T-helper 22 cell (primary cell): ENCODE data around the gene PRKD2.

Source experiments
- DNase-seq: peaks from one replicate; pipeline ENCODE4 v3.0.0-alpha.2; 2020; ENCODE audit warnings: low read depth

Gene PRKD2

DNA sequence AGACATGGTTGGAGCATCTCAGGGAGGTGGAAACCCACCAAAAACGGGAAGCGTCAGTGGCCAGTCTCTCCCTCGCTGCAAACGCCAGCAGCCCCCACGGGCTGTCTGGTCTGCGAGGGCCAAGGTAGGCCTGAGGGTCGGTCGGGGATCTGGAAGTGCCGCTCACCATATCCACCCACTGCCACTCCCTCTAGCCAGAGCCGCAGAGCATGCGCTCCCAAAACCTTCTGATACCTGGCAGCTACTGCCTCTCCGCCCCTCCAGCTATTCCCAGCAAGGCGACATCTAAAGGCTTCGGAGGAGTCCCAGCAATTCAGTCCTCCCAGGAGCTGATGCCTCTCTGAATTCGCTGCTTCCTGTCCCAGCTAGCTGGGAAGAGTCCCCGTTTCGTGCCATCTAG is 24.5 kb upstream of the PRKD2 start:
- DNase-seq = no peak

GRCh38 chr19:46739290-46739771 is 22.4 kb upstream of the PRKD2 start:
- no peak for DNase-seq

DNA sequence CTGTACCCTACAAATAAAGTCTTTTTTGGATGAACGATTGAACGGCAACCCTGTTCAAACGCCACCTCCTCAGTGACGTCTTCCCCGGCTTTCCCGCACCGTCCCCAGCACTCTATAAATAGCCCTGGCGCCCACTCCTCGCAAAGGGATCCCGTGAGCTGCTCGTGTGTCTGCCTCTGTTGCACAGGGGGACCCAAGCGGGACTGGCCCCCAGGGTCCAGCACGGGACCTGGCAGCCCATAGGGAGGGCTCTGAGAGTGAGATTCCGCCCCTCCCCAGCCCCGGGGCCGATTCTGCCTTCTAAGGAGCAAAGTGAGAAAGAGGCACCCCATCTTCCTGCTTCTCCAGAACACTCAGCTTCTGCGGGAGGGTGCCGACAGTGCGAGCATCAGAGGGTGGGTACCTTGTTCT is 20.9 kb upstream of the PRKD2 start:
- DNase-seq = no peak

- no peak for DNase-seq
Measured at GRCh38 chr19:46737298-46737654, 20.4 kb upstream of the PRKD2 start.

DNA sequence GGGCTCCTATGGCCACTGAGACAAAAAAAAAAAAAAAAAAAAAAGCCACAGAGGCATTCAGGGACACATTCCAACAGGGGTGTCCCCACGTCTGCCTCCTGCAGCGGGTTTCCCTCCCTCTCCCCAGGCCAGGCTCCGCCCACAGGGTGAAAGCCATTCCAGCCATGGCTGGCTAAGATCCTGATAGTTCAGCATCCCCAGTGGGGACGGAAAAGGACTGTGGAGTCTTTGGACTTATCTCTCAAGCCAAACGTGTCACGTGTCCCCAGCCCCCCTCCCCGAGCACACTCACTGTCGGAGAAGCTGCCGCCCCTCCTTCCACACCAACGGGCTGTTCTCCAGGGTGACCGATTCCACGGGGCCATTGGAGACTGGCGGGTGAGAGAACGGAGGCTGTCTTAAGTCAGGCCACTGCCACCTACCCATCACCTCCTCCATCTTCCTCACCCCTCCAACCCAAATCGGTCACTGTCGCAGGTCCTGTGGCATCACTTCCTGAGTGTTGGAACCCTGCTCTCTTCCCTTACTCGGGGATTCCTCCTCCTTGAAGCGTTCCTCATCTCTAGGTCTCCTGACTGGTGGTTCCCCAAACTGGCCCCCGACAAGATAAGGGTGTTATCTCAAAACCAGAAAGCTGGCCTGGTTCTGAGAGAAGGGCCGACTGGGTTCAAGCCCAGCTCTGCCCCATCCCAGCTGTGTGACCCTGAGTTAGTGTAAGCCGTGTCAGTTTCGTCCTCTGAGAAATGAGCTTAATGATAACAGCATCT is 19.8 kb upstream of the PRKD2 start:
- DNase-seq = no peak

GRCh38 chr19:46733690-46734292 is 16.9 kb upstream of the PRKD2 start:
- no peak for DNase-seq

DNA sequence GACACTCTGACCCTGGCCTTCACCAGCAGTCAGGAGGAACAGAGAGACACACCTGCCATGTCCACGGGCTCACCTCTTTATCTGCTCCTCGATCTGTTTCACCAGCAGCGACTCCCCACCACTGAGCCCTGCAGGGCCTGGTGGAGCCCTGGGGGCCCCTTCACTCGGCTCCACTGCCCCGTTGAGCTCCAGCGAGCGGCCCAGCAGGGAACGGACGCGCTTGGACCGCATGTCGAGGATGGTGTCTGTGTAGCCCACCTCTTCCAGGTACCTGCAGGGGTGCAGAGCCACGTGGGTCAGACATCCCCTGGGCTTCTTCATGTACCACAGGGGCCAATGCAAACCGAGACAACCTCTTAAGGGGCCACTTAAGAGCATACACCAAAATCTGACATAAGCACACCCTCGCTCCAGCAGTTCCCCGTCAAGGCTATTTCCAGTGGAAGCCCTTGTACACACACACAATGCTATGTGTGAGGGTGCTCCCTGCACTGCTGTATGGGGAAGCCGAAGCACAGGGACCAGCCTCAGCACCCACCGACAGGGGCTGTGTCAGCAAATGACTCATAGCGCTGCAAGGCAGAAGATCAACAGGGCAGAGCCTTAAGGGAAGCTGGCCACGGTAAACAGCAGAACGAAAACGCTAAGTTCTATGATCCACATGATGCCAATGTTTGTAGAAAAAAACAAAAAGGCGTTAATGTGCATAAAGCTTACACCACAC is 16.2 kb upstream of the PRKD2 start:
- no peak for DNase-seq

- no peak for DNase-seq
Measured at GRCh38 chr19:46732172-46732938, 15.4 kb upstream of the PRKD2 start.

GRCh38 chr19:46731584-46731983 is 14.7 kb upstream of the PRKD2 start:
- DNase-seq = no peak

- DNase-seq = no peak
Measured at GRCh38 chr19:46731007-46731501, 14.1 kb upstream of the PRKD2 start.

DNA sequence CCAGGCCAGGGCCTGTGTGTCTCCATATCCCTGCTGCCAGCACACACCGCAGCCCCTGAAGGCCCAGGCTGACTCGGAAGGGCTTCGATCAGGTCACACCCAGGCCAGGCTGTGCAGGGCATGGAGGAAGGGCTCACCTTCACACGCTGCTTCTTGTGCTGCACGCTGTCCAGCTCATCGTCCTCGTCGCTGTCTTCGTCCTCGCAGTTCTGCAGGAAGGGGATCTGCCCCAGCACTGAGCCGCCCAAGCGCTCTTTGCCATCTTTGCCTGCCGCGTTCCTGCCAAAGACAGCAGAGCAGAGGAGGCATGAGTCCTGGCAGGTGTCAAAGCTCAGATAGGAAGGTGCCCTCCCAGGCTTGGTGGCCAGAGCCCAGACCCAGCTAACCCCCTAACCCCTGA is 13.7 kb upstream of the PRKD2 start:
- DNase-seq = no peak

GRCh38 chr19:46730187-46730586 is 13.3 kb upstream of the PRKD2 start:
- DNase-seq = no peak

DNA sequence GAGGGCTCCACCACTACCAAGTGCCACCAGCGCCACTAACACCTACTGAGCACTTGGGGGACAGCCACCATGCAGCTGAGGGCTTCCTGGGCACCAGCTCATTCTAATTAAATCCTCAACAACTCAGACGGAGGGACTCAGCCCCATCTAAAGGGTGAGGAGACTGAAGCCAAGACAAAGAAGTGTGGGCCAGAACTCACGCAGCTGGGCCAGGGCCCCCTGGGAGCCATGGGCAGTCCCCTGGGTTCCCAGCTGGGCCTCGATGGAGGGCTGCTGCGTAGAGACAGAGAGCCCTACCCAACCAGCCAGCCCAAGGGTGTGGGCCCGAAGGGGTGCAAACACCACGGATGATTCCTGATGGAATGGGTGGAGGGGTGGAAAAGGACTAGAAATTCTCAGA is 12.8 kb upstream of the PRKD2 start:
- no peak for DNase-seq

DNA sequence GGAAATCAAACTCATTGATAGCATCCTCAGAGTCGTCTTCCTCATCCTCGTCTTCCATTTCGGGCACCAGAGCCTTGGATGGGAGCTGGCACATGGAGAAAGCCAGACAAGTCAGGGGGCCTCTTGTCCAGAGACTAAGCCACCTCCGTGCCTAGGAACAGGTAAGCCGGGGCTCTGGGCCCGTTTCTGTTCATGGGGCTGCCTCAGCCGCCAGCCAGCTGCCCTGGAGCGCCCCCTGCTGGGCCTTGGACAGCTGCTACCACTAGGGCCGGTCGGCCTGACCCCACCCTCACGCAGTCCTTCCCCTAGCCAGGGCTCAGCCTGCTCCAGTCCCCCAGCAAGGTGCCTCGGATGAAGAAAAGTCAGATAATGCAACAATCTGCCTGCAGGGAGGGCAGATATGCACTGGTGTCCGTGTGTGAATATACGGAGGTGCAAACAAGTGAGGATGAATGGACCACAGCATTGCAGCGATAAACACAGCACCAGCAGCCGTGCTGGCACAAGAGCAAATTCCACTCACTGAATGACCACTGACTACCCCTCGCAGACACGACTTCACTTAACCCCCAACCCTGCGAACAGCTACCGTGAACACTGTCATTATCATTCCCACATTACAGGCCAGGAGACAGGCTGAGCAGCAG is 11.9 kb upstream of the PRKD2 start:
- DNase-seq = peak; percentile 58

DNA sequence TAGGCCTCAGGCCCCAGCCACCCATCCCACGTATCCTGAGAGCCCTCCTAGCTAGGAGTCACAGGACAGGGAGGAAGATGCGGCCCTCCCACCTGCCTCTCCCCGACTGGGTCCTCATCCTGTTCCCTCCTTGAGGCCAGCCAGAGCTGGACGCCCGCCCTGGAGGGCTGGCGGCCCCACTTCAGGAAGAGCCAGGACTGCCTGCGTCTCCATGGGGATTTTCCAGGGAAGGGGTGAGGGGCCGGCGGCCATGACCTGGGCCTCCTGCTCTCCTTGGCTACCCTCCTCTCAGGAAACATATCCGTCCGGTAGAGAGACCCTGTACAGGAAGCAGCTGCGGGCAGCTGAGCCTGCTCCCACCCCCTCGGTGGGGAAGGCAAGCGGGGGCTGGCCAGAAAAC is 11.3 kb upstream of the PRKD2 start:
- no peak for DNase-seq

DNA sequence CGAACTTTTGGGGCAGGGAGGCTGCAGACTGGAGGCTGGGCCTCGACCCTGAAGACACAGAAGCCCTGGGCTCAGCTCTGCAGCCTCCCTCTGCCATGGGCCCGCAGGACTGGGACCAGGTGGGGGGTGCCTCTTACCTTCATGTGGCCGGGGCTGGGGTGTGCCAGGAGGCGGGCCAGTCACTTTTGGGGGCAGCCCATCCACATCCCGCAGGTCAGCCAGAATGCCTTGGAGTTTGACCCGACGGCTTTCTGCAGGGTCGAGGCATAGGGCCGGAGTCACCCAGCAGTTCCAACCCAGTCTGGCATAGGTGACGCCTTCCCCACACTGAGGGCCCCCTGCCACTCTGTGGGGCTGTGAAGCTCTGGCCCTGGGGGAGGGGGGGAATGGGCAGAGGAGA is 10.8 kb upstream of the PRKD2 start:
- no peak for DNase-seq

- DNase-seq = no peak
Measured at GRCh38 chr19:46726971-46727501, 10.1 kb upstream of the PRKD2 start.

DNA sequence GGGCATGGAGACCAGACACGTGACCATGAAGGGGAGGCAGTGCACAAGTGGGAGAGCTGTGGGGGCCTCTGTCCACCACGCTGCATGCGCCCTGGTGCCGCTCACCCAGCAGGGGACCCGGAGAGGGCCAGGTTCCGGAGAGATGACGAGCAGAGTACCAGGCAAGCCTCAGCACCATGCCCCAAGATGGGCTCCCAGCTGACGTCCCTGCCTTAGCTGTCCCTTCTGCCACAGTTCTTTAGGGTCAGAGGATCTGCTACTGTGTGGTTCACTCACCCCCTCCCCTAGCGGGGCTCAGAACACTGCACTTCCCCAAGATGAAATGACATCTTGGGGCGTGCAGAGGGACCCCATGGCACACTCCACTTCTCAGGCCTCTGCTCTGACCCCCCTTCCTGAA is 9.6 kb upstream of the PRKD2 start:
- no peak for DNase-seq

- DNase-seq = no peak
Measured at GRCh38 chr19:46725859-46726393, 9.0 kb upstream of the PRKD2 start.

DNA sequence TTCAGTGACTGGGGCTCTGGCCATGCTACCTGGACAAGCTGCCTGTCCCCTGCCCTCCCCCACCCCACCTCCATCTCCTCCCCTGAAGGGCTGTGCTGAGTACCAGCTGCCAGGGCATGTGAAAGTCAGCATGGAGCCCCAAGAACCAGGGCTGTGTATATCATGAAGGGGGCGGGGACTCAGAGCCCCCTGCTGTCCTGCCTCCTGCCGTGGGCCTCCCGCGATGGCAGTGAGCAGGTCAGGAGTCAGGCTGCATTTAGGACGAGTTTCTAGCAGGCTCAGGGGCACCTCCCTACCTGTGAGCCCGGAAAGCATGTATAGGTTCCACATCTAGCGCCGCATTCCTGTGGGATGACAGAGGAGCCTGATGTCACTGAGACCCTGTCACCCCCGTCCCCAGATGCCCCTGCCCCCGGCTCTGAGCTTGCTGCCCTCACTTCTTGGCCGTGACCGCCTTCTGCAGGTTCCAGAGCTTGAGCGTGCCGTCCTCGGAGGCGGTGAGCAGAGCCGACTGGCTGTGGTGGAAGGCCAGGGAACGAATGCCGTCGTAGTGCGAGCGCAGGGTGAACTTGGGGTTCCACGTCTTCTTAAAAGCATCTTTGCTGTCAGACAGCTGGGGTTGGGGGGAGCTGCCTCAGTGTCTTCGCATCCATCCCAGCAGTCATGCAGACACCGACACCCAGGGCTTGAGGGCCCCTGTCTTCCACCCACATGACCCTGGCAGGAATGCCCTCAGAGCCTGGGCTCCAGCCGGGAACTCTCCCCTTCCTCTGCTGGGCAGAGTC is 8.3 kb upstream of the PRKD2 start:
- DNase-seq = no peak
